ENCODE data around the gene SPNS2.

DNA sequence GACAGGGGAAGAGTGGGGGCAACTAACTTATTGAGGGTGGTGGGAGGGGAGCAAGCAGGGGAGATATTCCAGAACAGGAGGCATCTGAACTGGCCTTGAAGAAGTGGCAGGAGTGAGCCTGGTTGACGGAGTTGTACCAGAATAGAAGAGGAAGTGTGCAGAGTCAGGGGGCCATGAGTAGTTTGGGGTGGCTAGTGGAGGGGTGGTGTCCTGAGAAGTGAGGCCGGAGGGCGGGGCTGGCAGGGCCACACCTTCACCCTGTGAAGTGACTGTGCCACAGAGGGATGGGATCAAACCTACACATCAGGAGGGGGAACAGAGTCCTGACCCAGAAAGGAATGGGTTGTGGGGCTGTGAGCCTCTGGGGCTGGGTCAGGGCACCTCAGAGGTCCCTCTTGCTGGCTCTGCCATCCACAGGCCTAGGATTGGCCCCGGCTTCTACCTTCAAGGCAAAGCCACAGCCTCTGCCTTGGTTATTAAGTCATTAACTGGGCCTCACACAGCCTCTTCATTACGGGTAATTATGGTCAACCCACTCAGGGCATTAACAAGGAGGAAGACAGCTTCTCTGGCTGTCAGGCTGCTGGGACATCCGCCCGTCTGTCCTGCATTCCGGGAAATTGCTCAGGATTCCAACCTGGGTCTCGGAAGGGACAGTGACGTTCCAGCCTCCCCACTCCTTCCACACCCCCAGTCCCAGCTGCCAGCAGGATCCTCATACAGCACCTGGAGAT, 12.7 kb downstream of the SPNS2 start:
- TF ChIP-seq, protein P1, sequence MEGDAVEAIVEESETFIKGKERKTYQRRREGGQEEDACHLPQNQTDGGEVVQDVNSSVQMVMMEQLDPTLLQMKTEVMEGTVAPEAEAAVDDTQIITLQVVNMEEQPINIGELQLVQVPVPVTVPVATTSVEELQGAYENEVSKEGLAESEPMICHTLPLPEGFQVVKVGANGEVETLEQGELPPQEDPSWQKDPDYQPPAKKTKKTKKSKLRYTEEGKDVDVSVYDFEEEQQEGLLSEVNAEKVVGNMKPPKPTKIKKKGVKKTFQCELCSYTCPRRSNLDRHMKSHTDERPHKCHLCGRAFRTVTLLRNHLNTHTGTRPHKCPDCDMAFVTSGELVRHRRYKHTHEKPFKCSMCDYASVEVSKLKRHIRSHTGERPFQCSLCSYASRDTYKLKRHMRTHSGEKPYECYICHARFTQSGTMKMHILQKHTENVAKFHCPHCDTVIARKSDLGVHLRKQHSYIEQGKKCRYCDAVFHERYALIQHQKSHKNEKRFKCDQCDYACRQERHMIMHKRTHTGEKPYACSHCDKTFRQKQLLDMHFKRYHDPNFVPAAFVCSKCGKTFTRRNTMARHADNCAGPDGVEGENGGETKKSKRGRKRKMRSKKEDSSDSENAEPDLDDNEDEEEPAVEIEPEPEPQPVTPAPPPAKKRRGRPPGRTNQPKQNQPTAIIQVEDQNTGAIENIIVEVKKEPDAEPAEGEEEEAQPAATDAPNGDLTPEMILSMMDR (IDR thresholded peaks at IDR 0.05; ENCODE audit: control extremely low read depth in 1 of 3, insufficient read depth in 1 of 3, low read depth in 1 of 3, low read length in 3 of 3), result no peak
- TF ChIP-seq TAF7 (optimal IDR thresholded peaks at IDR 0.05; ENCODE audit: borderline replicate concordance, low read depth, low read length) (no peak), SRF (IDR thresholded peaks at IDR 0.05; ENCODE audit: low read depth, low read length) (no peak), CEBPB (IDR thresholded peaks at IDR 0.05; ENCODE audit: low read depth, low read length) (no peak), POLR2A (IDR thresholded peaks at IDR 0.05; ENCODE audit: control extremely low read depth in 1 of 2, low read depth in 2 of 2, low read length in 2 of 2) (no peak), EZH2 (IDR thresholded peaks at IDR 0.05; ENCODE audit: low read depth, low read length, severe bottlenecking) (no peak), HDAC2 (IDR thresholded peaks at IDR 0.05; ENCODE audit: borderline replicate concordance in 1 of 2, low read depth in 2 of 2, low read length in 2 of 2) (no peak), RAD21 (IDR thresholded peaks at IDR 0.05 in 1 of 2, conservative IDR thresholded peaks at IDR 0.05 in 1 of 2; ENCODE audit: low read depth in 2 of 2, low read length in 2 of 2) (no peak)
